GM21367 (cell line): ENCODE data around the gene TKTL1.

Source experiments
- ATAC-seq: cut with Tn5 transposase; IDR thresholded peaks from one replicate; pipeline ENCODE4 v1.9.1; 2021; ENCODE audit not compliant: unreplicated experiment

Gene TKTL1

GRCh38 chrX:154375156-154375504 lies 79.5 kb downstream of the TKTL1 start:
- ATAC-seq: no peak

GRCh38 chrX:154376774-154377173 lies 81.2 kb downstream of the TKTL1 start:
- ATAC-seq: no peak

- peak; percentile 3 for ATAC-seq
These were observed 82.6 kb downstream of the TKTL1 start for GRCh38 chrX:154378059-154378798.

- peak; percentile 78 for ATAC-seq
These were observed 83.4 kb downstream of the TKTL1 start, which contains the start of gene EMD for GRCh38 chrX:154378799-154379568. EMD (plus strand) TSS chrX:154379295; CDS start chrX:154379485, 190 bp downstream.

GRCh38 chrX:154379569-154379951 lies 84.0 kb downstream of the TKTL1 start:
- ATAC-seq: no peak
